G401.6 (cell line): ENCODE data around the gene IL22RA1.

Experiments
- FAIRE-seq: peaks from 2 replicates; lab custom pipeline; 2012; peaks lifted over from hg19 to GRCh38; lab: Jason Lieb, UNC

IL22RA1 gene

GRCh38 chr1:24114753-24115152, 28.2 kb downstream of the IL22RA1 start:
- no peak for FAIRE-seq

- no peak for FAIRE-seq
Observed at GRCh38 chr1:24113641-24114033, 29.3 kb downstream of the IL22RA1 start.

- FAIRE-seq = peak; percentile 63
Observed at GRCh38 chr1:24111996-24112779, 30.8 kb downstream of the IL22RA1 start, which contains the start of gene MYOM3. MYOM3 (minus strand) TSS chr1:24112135; CDS start chr1:24108636, 3,499 bp downstream.

- FAIRE-seq = no peak
Observed at GRCh38 chr1:24111262-24111995, 31.5 kb downstream of the IL22RA1 start.

GRCh38 chr1:24110642-24111261, 32.2 kb downstream of the IL22RA1 start:
- no peak for FAIRE-seq

DNA sequence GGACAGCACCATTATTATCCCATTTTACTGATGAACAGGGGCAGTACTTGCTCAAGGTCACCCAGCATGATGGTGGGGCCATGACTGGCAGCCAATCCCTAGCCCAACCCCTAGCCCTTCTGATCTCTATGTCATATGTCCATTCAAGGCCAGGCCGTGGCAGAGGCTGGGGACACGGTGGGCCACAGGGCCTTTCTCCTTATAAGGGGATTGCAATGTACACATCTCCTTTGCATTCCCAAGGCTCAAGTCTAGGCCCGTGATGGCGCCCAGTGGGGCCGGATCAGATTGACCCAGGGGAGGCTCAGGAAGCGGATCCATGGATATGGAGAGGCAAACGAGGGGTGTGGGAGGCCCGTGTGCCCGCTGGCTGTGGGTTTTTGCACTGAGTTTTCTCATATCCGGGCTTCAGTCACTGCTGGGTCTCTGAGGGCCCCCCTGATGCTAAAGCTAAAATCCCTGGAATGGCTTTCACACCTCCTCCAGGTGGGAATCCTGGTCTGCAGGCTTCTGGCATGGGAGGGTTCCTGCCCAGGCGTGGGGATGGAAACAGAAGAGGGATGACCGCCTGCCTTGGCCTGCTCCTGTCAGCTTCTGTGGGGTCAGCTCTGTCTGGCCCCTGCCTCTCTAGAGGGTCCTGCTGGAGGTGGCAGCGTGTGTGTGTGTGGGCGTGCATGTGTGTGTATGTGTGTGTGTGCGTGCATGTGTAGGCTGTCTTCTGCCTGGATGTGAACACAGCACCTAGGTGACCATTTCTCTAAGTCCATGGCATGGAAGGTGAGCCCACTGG, 33.1 kb downstream of the IL22RA1 start:
- FAIRE-seq = no peak

GRCh38 chr1:24109166-24109483, 33.8 kb downstream of the IL22RA1 start:
- FAIRE-seq = no peak

GRCh38 chr1:24108334-24109165, 34.4 kb downstream of the IL22RA1 start:
- FAIRE-seq = no peak

- FAIRE-seq = no peak
Observed at GRCh38 chr1:24107462-24108138, 35.3 kb downstream of the IL22RA1 start.

GRCh38 chr1:24105368-24106160, 37.4 kb downstream of the IL22RA1 start:
- no peak for FAIRE-seq

DNA sequence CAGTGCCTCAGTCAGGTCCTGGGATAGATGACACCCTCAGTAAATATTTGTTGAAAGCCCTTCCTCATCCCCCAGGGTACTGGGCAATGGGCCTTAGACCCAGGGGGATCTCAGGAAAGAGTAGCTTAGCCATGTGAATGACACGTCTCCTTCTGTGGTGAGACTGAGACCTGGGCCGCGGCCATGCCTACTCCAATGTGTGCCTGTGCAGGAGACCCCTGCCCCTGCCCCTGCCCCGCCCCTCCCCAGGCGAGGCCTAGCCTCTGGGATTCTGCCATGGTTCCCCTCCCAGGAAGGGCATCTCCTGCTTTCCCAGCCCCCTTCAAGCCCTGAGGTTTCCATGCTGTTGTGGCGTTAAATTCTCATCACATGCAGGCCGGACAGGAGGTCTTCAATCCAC, 38.1 kb downstream of the IL22RA1 start:
- FAIRE-seq = no peak

DNA sequence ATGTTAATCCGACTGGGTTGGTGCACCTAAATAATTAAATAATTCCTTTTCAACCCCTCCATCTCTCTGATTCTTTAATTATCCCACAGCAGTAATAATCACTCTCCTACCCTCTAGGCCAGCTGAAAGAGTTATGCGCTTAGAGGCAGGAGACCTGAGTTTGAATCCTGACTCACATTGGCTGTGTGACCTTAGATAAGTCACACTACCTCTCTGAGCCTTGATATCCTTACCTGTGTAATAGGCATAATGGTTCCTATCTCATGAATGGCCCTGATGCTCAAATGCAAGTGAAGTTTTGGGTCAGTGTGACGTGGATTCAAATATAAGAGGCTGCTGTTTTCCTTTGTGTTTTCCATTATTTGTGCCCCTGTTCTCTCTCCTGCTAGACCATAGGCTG, 39.1 kb downstream of the IL22RA1 start:
- no peak for FAIRE-seq

DNA sequence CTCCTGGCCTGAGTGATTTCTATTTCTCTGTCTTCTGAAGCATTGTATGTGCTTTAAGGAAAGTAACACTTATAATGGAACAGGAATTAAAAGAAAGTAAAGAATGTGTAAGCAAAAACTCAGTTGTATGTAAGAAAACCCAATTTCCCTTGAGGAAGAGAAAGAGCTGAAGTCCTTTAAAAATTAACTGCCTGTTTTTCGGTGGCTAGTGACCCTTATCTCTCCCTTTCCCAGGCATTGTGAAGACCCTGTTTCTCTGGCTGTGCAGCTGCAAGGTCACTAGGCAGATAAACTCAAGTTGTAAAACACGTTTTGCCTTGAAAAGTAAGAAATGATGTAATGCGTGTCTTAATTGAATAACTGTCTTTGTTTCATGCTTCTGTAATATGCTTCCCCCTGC, 39.5 kb downstream of the IL22RA1 start:
- no peak for FAIRE-seq

DNA sequence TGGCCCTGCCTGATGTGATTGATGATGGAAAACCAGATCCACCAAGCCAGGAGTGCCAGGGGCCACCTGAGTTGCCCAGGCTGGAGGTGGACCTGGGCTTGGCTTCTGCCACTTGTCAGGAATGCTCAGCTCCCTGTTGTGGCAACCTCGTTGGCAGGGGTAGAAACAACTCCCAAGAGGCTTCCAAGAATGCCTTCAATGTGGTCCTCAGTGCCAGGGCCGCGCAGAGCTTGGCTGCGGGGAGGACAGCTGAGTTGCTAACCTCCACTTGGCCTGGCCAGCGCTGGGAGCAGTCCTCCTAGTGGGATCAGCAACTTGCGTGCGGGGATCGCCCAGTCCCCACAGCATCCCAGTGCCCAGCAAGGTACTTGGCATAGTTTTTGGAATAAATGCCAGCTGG, 40.0 kb downstream of the IL22RA1 start:
- no peak for FAIRE-seq

DNA sequence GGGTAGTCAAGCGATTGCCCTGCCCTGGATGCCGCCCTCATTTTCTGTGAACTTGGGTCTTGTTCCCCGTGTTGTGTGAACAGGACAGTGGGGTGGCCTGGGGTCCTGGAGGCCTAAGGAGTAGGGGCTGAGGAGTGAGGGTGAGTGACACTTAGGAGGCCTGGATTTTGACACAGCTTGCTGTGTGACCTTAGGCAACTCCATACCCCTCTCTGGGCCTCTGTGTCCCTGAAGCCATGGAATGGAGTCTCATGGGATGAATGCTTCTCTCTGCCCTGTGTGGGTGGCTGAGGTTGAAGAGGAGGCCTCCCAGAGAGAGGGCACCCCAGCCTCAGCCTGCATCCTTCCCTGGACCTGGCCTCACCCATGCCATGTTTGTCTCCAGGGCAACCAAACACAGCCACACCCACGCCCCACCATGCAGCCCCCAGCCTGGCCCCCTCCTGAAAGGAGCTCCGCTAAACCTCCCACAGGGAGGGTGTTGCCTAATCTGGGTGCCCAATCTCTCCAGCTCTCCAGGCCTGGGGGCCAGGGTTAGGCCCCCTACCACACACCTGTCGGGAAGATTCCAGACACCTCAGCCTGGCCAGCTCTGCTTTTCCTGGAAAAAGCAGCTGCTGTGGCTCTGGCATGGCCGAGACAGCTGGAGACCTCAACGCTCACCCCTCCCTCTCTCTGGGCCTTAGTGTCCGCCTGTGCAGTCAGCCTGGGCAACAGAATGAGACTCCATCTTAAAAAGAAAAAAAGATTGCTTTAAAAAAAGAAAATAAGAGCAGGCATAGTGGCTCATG, 40.9 kb downstream of the IL22RA1 start:
- FAIRE-seq = no peak

DNA sequence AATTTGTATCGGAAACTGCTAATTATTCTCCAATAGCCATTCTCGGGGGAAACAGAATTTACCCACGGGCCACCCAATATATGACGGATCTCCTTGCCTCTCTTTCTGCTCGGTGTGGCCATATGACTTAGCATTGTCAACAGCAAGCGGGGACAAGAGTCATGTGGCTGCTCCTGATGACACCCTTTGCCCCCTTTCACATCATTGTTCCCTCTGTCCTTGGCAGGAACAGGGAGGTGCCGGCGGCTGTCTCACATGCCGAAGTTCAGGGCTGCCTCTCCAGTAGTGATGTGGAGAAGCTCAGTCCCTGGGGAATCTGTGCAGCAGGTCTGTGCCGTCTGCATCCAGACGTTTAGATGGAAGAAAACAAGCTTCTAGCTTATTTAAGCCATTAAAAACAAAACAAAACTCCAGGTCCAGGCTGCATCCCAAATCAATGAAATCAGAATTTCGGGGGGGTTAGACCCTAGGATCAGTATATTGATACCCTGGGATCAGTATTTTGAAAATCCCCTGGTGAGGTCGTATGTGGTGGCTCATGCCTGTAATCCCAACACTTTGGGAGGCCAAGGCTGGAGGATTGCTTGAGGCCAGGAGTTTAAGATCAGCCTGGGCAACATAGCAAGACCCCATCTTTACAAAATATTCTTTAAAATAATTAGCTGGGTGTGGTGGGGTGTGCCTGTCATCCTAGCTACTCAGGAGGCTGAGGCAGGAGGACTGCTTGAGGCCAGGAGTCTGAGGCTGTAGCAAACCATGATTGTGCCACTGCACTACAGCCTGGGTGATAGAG, 41.8 kb downstream of the IL22RA1 start:
- no peak for FAIRE-seq

- FAIRE-seq = no peak
Observed at GRCh38 chr1:24098943-24099638, 43.8 kb downstream of the IL22RA1 start.

DNA sequence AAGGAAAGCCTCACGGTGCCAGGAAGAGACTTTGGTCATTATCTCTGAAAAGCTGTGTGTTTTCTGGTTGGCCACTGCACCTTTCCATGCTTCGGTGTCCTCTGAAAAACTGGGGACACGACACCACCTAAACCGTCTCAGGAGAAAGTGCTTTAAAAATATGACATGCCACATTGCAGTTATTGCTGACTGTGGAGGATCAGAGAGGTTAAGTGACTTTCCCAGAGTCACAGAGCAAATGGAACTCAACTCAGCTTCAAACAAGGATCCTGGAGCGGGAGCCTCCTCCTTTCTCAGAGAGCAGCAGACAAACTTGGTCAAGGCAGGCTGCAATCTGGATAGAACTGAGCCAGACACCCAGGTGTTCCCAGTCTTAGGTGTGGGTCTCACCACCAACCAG, 44.8 kb downstream of the IL22RA1 start:
- no peak for FAIRE-seq
